H54 (cell line): ENCODE data around the gene ANKS1A.

Source experiments
- DNase-seq: peaks from one replicate; pipeline ENCODE4 v3.0.0; 2011; ENCODE audit warnings: low spot score, mixed read lengths; ENCODE audit not compliant: insufficient read length
- FAIRE-seq: peaks from 3 replicates; lab custom pipeline; 2011; peaks lifted over from hg19 to GRCh38; lab: Jason Lieb, UNC
- POLR2A ChIP-seq: IDR thresholded peaks from 2 replicates; pipeline ENCODE4 v1.6.1; 2011; ENCODE audit warnings: low read depth, mild to moderate bottlenecking, low read length

Gene ANKS1A

DNA sequence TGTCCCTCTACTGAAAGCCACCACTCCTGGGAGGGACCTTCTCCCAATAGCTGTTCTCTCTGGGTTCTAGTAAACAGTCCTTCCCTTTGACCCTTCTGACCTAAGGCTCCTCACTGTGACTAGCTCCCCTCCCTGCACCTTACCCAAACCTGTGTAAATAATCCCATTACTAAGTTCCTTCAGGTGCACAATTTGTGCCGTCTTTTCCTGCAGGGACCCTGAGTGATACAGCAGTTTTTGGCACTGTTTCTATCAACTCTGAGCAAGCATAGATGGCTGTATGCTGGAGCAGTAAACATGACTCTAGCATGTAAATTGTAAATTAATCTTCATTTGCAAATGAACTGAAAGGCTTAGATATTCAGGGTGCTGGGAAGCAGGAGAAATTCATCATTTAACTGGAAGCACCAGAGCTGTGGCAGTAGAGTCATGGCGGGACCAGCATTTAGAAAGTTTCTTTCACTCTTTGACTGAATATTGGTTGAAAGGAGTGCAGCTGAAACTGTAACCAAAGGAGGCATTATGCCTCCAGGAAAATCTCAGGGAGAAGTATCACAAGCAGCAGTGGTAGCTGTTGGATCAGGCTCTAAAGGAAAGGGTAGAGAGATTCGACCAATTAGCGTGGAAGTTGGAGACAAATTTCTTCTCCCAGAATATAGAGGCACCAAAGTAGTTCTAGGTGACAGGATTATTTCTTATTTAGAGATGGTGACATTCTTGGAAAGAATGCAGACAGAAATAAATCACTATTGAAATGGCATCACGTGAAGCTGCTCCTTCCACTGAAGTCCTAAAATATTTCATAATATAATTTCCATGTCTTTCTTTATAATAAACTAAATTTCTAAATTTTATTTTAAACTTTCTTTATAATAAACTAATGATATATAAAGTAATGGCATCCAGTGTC lies 134.3 kb downstream of the ANKS1A start:
- no peak for TF ChIP-seq POLR2A
- no peak for DNase-seq
- FAIRE-seq: no peak

DNA sequence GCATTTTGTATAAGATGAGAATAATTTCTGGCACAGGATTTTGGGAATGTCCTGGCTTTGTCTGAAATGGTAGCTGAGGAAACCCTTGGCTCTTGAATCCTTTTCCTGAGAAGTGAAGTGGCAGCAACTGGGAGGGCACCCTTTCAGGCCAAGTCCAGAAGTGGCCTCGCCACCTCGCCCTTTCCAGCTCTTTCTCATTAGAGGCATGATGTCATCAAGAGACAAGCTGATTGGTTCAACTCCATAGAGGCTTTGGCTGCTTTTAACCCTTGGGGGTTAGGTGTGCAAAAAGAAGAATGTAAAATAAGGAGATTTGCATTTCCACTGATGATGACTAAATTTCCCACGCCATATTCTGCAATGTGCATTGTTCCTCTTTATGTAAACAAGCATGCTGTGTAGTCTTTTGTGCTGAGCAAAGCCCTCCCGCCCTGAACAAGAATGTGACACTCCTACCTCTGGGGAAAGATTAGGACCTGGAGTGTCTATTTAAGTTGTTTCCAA lies 135.5 kb downstream of the ANKS1A start:
- peak; percentile 49 for DNase-seq
- TF ChIP-seq POLR2A: no peak
- peak; percentile 97 for FAIRE-seq

DNA sequence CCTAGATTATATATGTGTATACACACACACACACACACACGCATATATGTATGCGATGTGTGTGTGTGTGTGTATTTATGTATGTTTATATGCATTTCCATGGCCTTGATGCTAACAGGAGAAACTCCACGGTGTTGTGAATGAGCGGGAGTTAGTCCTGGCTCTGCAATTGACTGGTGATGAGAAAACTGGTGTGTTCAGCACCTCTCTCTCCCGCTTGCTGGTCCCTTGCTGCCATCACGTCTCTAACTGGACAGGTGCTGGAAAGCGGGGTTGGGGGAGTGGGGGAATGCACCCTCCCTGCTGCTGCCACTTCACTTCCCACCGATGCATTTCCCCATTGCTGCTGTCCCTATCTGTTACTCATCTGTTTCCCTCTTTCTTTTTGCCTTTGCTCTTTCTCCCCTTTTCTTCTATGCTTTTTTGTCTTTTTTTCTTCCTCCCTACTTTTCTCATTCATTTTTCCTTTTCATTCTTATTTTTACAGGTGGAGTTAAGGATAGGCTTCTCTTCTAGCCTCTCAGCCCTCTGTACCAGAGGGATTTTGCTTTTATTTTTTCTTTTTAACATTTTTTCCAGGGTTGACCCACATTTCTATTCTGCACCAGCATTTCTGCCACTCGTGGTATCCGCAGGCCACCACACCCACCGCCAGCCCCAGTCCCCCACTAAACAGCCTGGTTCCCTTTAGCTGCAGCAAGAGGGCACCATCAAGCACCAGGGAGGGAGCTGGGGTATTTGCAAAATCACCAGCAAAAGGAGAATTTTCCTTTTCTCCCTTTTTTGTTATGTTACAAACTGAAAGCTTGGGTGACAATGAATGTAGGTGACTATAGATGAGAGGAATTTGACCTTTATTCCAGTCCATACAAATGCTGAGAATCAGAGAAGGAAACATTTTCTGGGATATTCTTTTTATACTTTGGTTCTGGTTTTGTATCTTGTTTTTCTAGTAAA lies 136.5 kb downstream of the ANKS1A start:
- no peak for TF ChIP-seq POLR2A
- FAIRE-seq: peak; percentile 43
- DNase-seq: no peak

DNA sequence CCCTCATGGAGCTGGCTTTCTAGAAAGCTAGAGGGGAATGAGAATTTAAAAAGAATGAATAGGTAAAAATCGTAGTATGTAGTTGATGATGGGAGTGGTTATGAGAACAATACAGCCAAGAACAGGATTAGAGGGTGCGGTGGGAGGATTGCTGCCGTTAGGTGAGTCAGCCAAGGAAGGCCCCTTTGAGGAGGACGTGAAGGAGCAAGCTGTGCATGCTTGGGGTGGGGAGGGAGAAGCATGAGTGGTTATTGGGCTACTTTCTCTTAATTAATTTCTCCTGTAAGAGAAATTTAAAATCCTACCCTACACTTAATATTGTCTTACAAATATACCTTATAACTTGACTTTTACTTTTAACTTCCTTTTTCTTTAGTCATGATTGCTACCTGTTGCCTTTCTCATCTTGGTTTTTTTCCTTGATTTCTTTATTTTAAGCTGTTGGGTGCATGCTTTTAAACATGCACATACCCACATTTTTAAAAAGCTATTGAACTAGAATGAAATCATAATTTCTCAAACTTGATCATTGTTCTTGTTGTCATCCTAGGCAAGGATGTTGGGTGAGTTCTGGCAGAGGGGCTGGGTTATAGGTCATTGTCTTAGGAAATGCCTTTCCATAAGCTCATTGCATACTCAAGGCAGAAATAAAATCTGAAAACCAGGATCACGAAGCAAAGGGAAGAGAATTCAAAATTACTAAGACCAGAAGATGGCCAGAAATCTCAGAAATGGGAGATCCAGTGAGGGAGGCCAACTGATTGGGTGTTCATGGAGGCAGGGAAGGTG lies 137.6 kb downstream of the ANKS1A start:
- FAIRE-seq: peak; percentile 95
- peak; percentile 49 for DNase-seq
- TF ChIP-seq POLR2A: no peak

DNA sequence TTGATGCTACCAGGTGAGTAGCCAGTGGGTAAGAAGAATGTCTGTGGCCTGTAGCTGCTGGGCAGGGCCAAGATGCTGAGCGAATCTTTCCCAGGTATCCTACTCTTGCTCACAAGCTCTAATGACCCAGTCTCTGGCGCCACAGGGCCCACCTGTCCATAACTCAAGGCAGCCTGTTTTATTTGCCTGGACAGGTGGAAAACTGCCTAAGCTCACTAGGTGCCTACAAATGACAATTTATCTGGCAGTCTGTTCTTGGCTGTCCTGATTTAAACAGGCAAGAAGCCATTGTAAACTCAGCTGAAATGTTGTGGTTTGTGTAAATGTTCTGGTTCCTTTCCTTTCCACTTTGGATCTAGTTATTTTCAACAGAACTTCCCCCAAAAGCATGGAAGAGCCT lies 138.8 kb downstream of the ANKS1A start:
- no peak for TF ChIP-seq POLR2A
- FAIRE-seq: no peak
- no peak for DNase-seq

DNA sequence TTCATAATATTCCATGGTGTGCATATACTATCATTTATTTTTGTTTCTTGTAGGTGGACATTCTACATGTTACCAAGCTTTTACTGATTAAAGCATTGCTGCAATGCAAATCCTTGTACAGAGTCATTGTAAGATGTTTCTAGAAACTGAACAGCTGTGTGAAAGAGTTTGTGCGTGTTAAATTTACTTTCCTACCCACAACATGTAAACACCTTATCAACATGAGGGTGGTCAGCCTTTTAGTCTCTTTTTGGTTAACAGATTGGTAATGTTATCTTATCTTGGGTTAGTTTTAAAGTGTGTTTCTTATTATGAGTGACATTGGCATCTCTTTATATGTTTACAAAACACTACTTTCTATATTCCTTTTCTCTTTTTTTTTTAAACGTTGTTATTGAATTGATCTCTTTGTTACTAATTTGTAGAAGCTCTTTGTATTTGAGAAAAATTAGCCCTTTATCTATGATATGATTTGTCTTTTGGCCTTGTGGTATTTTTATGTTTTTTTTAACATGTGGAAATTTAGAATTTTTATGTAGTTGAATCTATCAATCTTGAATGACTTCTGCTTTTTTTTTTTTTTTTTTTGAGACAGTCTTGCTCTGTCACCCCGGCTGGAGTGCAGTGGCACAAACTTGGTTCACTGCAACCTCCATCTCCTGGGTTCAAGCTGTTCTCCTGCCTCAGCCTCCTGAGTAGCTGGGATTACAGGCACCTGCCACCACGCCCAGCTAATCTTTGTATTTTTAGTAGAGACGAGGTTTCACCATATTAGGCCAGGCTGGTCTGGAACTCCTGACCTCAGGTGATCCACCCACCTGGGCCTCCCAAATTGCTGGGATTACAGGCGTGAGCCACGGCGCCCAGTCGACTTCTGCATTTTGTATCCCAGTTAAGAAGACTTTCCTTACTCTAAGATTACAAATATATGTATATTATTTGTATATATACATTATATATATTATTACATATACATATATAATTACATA lies 140.0 kb downstream of the ANKS1A start:
- DNase-seq (no peak), FAIRE-seq (no peak)
- no peak for TF ChIP-seq POLR2A

DNA sequence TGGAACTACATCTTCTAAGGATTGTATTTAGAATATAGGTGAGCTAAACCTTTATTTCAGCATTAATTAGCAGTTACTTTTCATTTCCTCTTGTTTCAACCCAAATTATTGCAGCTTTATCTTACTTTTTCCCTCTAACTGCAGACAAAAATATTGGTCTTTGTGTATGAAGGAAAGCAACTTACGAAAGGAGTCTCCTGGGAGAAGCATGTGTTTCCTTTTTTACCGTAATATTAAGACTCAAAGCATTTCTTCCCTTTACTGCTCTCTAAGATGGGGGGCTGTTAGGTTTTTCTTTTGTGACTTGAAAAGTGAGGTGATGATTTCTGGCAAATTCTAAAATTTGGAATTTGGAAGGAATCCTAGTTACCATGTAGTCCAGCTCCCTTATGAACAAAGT lies 141.0 kb downstream of the ANKS1A start:
- no peak for DNase-seq
- no peak for FAIRE-seq
- TF ChIP-seq POLR2A: no peak

- no peak for FAIRE-seq
- TF ChIP-seq POLR2A: no peak
- DNase-seq: no peak
Observed at GRCh38 chr6:35031611-35032529, 142.8 kb downstream of the ANKS1A start.

DNA sequence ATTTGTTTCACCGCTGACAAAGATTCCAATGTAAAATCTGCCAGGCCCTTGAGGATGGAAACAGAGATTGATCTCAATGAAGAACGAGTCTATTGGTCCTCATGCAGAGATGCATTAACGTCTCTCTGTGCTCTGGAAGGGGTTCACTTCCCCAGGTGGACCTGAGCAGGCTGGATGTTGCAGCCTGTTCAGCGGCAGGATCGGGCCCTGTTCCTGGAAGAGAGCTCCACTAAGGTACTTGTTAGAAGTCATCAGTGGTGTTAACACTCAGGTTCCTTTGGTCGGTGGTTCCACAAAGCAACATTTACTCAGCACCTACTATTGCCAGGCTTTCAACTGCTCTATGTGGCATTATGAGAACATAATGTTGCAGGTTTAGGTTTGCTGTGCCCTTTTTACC lies 144.6 kb downstream of the ANKS1A start:
- DNase-seq (no peak), FAIRE-seq (no peak)

DNA sequence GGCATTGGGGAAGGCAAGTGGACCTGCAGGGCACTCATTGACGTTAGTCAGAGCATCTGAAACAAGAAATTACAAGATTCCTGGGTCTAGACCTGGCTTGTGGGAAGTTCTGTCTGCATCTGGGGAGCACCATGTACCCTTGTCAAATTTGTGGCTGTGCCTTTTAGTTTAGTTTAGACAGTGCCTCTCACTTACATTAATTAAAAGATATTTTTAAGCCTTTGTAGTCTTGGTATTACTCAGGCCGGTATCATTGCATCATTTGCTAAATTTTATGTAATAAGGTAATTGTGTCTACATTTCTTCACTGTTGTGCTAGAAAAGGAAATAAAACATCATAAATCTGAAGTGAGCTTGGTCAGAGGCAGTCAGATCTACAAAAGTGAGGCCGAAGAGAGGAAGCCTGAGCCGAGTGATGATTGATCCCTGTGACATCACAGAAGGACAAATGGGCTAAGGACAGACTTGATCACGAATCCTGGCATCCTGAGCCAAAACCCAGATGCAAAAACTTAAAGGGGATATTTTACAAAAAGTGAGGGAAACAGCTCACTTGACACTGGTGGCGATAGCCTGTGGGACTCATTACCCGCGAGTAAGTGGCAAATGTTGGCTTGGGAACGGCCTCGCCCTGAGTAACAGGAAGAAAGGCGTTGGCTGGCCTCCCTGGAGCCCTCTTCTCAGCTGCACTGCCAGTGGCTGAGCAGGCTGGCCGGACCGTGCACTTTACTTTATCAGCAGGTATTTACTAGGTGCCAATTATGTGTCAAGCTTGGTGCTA lies 145.5 kb downstream of the ANKS1A start:
- no peak for FAIRE-seq
- no peak for DNase-seq
- TF ChIP-seq POLR2A: no peak

More for the DNA sequence above, 144.6 kb downstream of the ANKS1A start:
- TF ChIP-seq POLR2A: no peak
